AML-193 (cell line): ENCODE data around the gene BCL6.

Experiments
- DNase-seq, 2 experiments: peaks; one replicate each; lab custom pipeline; 2025; lab: John Stamatoyannopoulos, UW

Gene BCL6

GRCh38 chr3:187739094-187739560 is 6.1 kb downstream of the BCL6 start:
- peak in 1 of 2 experiments; percentile 62 for DNase-seq

- DNase-seq: peak; percentile 88 to 92
These were observed 6.8 kb downstream of the BCL6 start for GRCh38 chr3:187738331-187739093.

- peak in 1 of 2 experiments; percentile 69 for DNase-seq
These were observed 7.3 kb downstream of the BCL6 start for GRCh38 chr3:187738071-187738330.

GRCh38 chr3:187737368-187738070 is 7.7 kb downstream of the BCL6 start:
- DNase-seq: peak; percentile 58 to 69

- peak in 1 of 2 experiments; percentile 54 for DNase-seq
These were observed 8.3 kb downstream of the BCL6 start for GRCh38 chr3:187737006-187737367.

- DNase-seq: no peak
These were observed 8.8 kb downstream of the BCL6 start for GRCh38 chr3:187736418-187736871.

- DNase-seq: no peak
These were observed 9.4 kb downstream of the BCL6 start for GRCh38 chr3:187735837-187736236.

GRCh38 chr3:187735383-187735782 is 9.9 kb downstream of the BCL6 start:
- DNase-seq: no peak

GRCh38 chr3:187734841-187735240 is 10.4 kb downstream of the BCL6 start:
- DNase-seq: no peak

GRCh38 chr3:187733371-187733770 is 11.9 kb downstream of the BCL6 start:
- DNase-seq: no peak

- DNase-seq: no peak
These were observed 15.7 kb downstream of the BCL6 start for GRCh38 chr3:187729598-187729997.

GRCh38 chr3:187728940-187729583 is 16.2 kb downstream of the BCL6 start:
- no peak for DNase-seq

GRCh38 chr3:187728248-187728647 is 17.0 kb downstream of the BCL6 start:
- no peak for DNase-seq

- DNase-seq: no peak
These were observed 18.7 kb downstream of the BCL6 start for GRCh38 chr3:187726564-187726963.

- DNase-seq: no peak
These were observed 19.5 kb downstream of the BCL6 start for GRCh38 chr3:187725653-187726370.

GRCh38 chr3:187725224-187725623 is 20.0 kb downstream of the BCL6 start:
- no peak for DNase-seq

- no peak for DNase-seq
These were observed 23.1 kb downstream of the BCL6 start for GRCh38 chr3:187722206-187722612.

- no peak for DNase-seq
These were observed 24.2 kb downstream of the BCL6 start for GRCh38 chr3:187721055-187721454.

GRCh38 chr3:187720337-187720670 is 25.0 kb downstream of the BCL6 start:
- no peak for DNase-seq

GRCh38 chr3:187719628-187720336 is 25.5 kb downstream of the BCL6 start:
- no peak for DNase-seq

GRCh38 chr3:187718802-187719201 is 26.5 kb downstream of the BCL6 start:
- no peak for DNase-seq

GRCh38 chr3:187717572-187717971 is 27.7 kb downstream of the BCL6 start:
- DNase-seq: no peak
